Stomach smooth muscle (tissue), 2 donors: ENCODE data around the gene PSORS1C1.
A peak's percentile ranks its signal among the peaks of the same experiment; 100 is the strongest.

ENCODE experiments used
- H3K27ac ChIP-seq: one replicate; pipeline ENCODE4 v1.7.0; 2013; ENCODE audit warnings: mild to moderate bottlenecking, low read length, inconsistent platforms
- H3K27me3 ChIP-seq, 2 donors: one replicate each; pipeline ENCODE4 v1.7.0; 2013; ENCODE audit warnings: low read length in 2 of 2; ENCODE audit not compliant: insufficient read depth in 2 of 2, control insufficient read depth in 1 of 2
- H3K36me3 ChIP-seq, 2 donors: one replicate each; pipeline ENCODE4 v1.7.0; 2013; ENCODE audit warnings: low read length in 2 of 2; ENCODE audit not compliant: control insufficient read depth in 2 of 2, insufficient read depth in 2 of 2
- H3K4me1 ChIP-seq: one replicate; pipeline ENCODE4 v1.7.0; 2013; ENCODE audit warnings: low read length; ENCODE audit not compliant: control insufficient read depth, insufficient read depth
- H3K4me3 ChIP-seq, 2 donors: one replicate each; pipeline ENCODE4 v1.7.0; 2013; ENCODE audit warnings: low read length in 2 of 2
- H3K9ac ChIP-seq, 2 donors: one replicate each; pipeline ENCODE4 v1.7.0; 2013; ENCODE audit warnings: low read length in 2 of 2, mild to moderate bottlenecking in 1 of 2
- H3K9me3 ChIP-seq, 2 donors: one replicate each; pipeline ENCODE4 v1.7.0; 2013; ENCODE audit warnings: low read length in 2 of 2; ENCODE audit not compliant: control insufficient read depth in 2 of 2
- donor health status: healthy.
- donor health status: Pancreatic carcinoma.

Gene PSORS1C1

GRCh38 chr6:31081872-31082271 is 32.7 kb upstream of the PSORS1C1 start:
- Histone ChIP-seq H3K9me3 (no peaks in the 10 kb centered on the region), H3K27me3 (no peaks in the 10 kb centered on the region), H3K4me3 (no peak overlapping the region), H3K27ac (no peak overlapping the region), H3K4me1 (peaks cover 2% of the 10 kb centered on the region), H3K9ac (no peak overlapping the region), H3K36me3 (no peaks in the 10 kb centered on the region)

GRCh38 chr6:31083742-31084354 is 30.8 kb upstream of the PSORS1C1 start:
- Histone ChIP-seq H3K4me3 (no peak overlapping the region), H3K9me3 (no peaks in the 10 kb centered on the region), H3K4me1 (peaks cover 2% of the 10 kb centered on the region), H3K36me3 (no peaks in the 10 kb centered on the region), H3K27ac (no peak overlapping the region), H3K9ac (peak overlapping the region in 1 of 2 donors; percentile 29), H3K27me3 (no peaks in the 10 kb centered on the region)

- no peak overlapping the region for H3K27ac ChIP-seq
- H3K4me3 ChIP-seq, result no peak overlapping the region
- H3K27me3 ChIP-seq, result no peaks in the 10 kb centered on the region
- H3K9me3 ChIP-seq, result no peaks in the 10 kb centered on the region
- H3K4me1 ChIP-seq, result no peaks in the 10 kb centered on the region
- H3K36me3 ChIP-seq, result no peaks in the 10 kb centered on the region
- H3K9ac ChIP-seq, result peak overlapping the region in 1 of 2 donors; percentile 37
Measured at GRCh38 chr6:31086788-31087440, 27.7 kb upstream of the PSORS1C1 start.

- H3K36me3 ChIP-seq, result no peaks in the 10 kb centered on the region
- H3K9ac ChIP-seq, result no peak overlapping the region
- no peaks in the 10 kb centered on the region for H3K4me1 ChIP-seq
- no peaks in the 10 kb centered on the region for H3K27me3 ChIP-seq
- H3K4me3 ChIP-seq, result no peak overlapping the region
- no peak overlapping the region for H3K27ac ChIP-seq
- H3K9me3 ChIP-seq, result no peaks in the 10 kb centered on the region
Measured at GRCh38 chr6:31087494-31088089, 27.0 kb upstream of the PSORS1C1 start.

- Histone ChIP-seq H3K4me3 (no peak overlapping the region), H3K4me1 (peaks cover 2% of the 10 kb centered on the region), H3K27ac (no peak overlapping the region), H3K27me3 (no peaks in the 10 kb centered on the region), H3K9me3 (no peaks in the 10 kb centered on the region), H3K36me3 (no peaks in the 10 kb centered on the region), H3K9ac (no peak overlapping the region)
Measured at GRCh38 chr6:31090275-31090972, 24.2 kb upstream of the PSORS1C1 start.

GRCh38 chr6:31090973-31091364 is 23.6 kb upstream of the PSORS1C1 start:
- Histone ChIP-seq H3K4me3 (no peak overlapping the region), H3K9me3 (no peaks in the 10 kb centered on the region), H3K27ac (no peak overlapping the region), H3K9ac (no peak overlapping the region), H3K36me3 (no peaks in the 10 kb centered on the region), H3K27me3 (no peaks in the 10 kb centered on the region), H3K4me1 (peaks cover 2% of the 10 kb centered on the region)

- no peak overlapping the region for H3K27ac ChIP-seq
- H3K36me3 ChIP-seq, result no peaks in the 10 kb centered on the region
- no peak overlapping the region for H3K4me3 ChIP-seq
- H3K27me3 ChIP-seq, result no peaks in the 10 kb centered on the region
- peaks cover 2% of the 10 kb centered on the region for H3K4me1 ChIP-seq
- no peaks in the 10 kb centered on the region for H3K9me3 ChIP-seq
- H3K9ac ChIP-seq, result no peak overlapping the region
Measured at GRCh38 chr6:31091680-31092079, 22.9 kb upstream of the PSORS1C1 start.

GRCh38 chr6:31092238-31092637 is 22.4 kb upstream of the PSORS1C1 start:
- H3K4me3 ChIP-seq, result no peak overlapping the region
- H3K4me1 ChIP-seq, result peaks cover 2% of the 10 kb centered on the region
- no peak overlapping the region for H3K27ac ChIP-seq
- no peak overlapping the region for H3K9ac ChIP-seq
- no peaks in the 10 kb centered on the region for H3K9me3 ChIP-seq
- H3K27me3 ChIP-seq, result no peaks in the 10 kb centered on the region
- no peaks in the 10 kb centered on the region for H3K36me3 ChIP-seq

- H3K4me1 ChIP-seq, result peaks cover 2% of the 10 kb centered on the region
- no peaks in the 10 kb centered on the region for H3K9me3 ChIP-seq
- H3K27ac ChIP-seq, result no peak overlapping the region
- no peaks in the 10 kb centered on the region for H3K27me3 ChIP-seq
- no peak overlapping the region for H3K9ac ChIP-seq
- H3K4me3 ChIP-seq, result no peak overlapping the region
- no peaks in the 10 kb centered on the region for H3K36me3 ChIP-seq
Measured at GRCh38 chr6:31092769-31093505, 21.7 kb upstream of the PSORS1C1 start.

- Histone ChIP-seq H3K9me3 (no peaks in the 10 kb centered on the region), H3K9ac (no peak overlapping the region), H3K36me3 (no peaks in the 10 kb centered on the region), H3K4me3 (no peak overlapping the region), H3K4me1 (peaks cover 2% of the 10 kb centered on the region), H3K27ac (no peak overlapping the region), H3K27me3 (no peaks in the 10 kb centered on the region)
Measured at GRCh38 chr6:31094389-31094881, 20.2 kb upstream of the PSORS1C1 start.
